Thyroid gland (tissue), 4 donors: ENCODE results near the gene ARHGAP12. TPM values are rescaled to one million over a fixed set of nuclear protein-coding genes. Genes with fewer than 3 reads are reported as not detected.
"Not testable (repeated sequence)": the region's sequence is repeated elsewhere in the genome, so short reads cannot be mapped to it uniquely, and the experiment has no call there.

Experiments
- DNase-seq, 2 donors: peaks; one replicate each; pipeline ENCODE4 v3.0.0-alpha.2; 2019
- H3K27ac ChIP-seq, 3 donors: fragments of 200-600 bp; sonication (generic); 1 replicate in 2 of 3; 2 replicates in 1 of 3; pipeline ENCODE4 v1.5.1; 2016 to 2019; ENCODE audit warnings: mild to moderate bottlenecking in 1 of 3, moderate library complexity in 1 of 3
- H3K27me3 ChIP-seq: fragments of 200-600 bp; sonication (generic); one replicate; pipeline ENCODE4 v1.5.1; 2019
- H3K36me3 ChIP-seq, 2 donors: fragments of 200-600 bp; sonication (generic); one replicate each; pipeline ENCODE4 v1.5.1; 2016 to 2019
- H3K4me1 ChIP-seq, 2 donors: fragments of 200-600 bp; sonication (generic); one replicate each; pipeline ENCODE4 v1.5.1; 2017 to 2019
- H3K4me3 ChIP-seq, 3 donors: fragments of 200-600 bp; sonication (generic); replicated peaks in 1 of 3; 1 replicate in 2 of 3; 2 replicates in 1 of 3; pipeline ENCODE4 v1.5.1; 2016; ENCODE audit warnings: mild to moderate bottlenecking in 1 of 3
- H3K9me3 ChIP-seq: fragments of 200-600 bp; sonication (generic); one replicate; pipeline ENCODE4 v1.5.1; 2017
- POLR2A ChIP-seq, 2 donors: fragments of 450-650 bp; IDR thresholded peaks; one replicate each; pipeline ENCODE4 v1.6.1; 2017; ENCODE audit warnings: antibody characterized with exemption in 2 of 2, mild to moderate bottlenecking in 2 of 2, moderate library complexity in 1 of 2
- WGBS, 2 donors: methylation state at CpG; one replicate each; pipeline ENCODE4 v1.1.5; 2017; 5-methylcytosine and 5-hydroxymethylcytosine counted together
- intact Hi-C: fragments of 100-400 bp; cut with DNase I; formaldehyde crosslinking; loops from one replicate; pipeline ENCODE4 v1.15.1; 2023
- total RNA-seq, 4 donors: library from RNA; depleted of rRNA; stranded (reverse); fragments of >200 nt; gene quantifications; one replicate each; pipeline ENCODE4 v1.2.3, GENCODE V29; 2016
- TF ChIP-seq, protein P1 (sequence below), 6 experiments: fragments of 200-600 bp in 3 of 6; fragments of 450-650 bp in 3 of 6; sonication (generic) in 3 of 6; IDR thresholded peaks; one replicate each; pipeline ENCODE4 v1.5.1; 2016 to 2019; ENCODE audit warnings: antibody characterized with exemption in 6 of 6, mild to moderate bottlenecking in 2 of 6, inconsistent platforms in 1 of 6, moderate library complexity in 1 of 6

Gene ARHGAP12
- total RNA-seq, 4 donors from 2014 or later: 49.9 to 67.6 (median 60.8) TPM

DNA sequence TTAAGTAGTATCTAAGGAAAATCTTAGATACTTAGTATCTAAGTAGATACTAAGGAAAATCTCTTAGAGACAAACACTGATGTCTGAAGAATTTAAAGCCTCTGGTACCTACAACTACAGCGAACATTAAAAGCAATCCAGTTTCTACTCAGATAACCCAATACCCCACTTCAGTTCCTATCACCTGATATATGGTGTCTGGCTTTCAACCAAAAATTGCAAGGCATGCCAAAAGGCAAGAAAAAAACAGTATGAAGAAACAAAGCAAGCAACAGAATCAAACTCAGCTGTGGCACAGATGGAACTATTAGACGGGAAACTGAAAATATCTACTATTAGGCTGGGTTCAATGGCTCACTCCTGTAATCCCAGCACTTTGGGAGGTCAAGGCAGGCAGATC lies 31.1 kb downstream of the ARHGAP12 start:
- peaks cover 8 to 17% of the 10 kb centered on the region in 2 donors for H3K4me1 ChIP-seq
- H3K36me3 ChIP-seq: no peaks in the 10 kb centered on the region
- no peak for TF ChIP-seq POLR2A (IDR thresholded peaks at IDR 0.05)
- no peaks in the 10 kb centered on the region for H3K9me3 ChIP-seq
- H3K4me3 ChIP-seq: no peak overlapping the region
- intact Hi-C loops: no loop called here
- 77 to 82% methylated on average over 2 of the region's 2 CpGs for WGBS, 2 donors
- no peak for DNase-seq
- H3K27ac ChIP-seq: no peak overlapping the region
- no peaks in the 10 kb centered on the region for H3K27me3 ChIP-seq

DNA sequence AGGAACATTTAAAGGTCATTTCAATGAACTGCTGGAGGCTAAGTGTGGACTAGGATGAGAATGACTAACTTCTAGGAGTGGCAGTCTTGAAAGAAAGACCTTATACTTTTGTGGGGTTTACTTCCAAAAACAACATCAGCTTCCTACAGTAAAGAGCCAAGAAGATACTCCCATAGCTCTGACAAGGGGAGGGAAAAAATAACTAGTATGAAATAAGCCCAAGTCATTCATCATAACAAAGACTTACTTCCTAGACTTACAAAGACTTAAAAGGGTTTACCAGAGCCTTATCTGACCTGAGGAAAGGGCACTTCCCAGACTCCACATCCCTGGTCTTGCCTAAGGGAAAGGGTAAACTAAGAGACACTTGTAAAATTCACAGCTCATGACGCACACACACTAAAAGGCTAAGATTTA lies 31.7 kb downstream of the ARHGAP12 start:
- H3K4me1 ChIP-seq: peaks cover 8 to 17% of the 10 kb centered on the region in 2 donors
- H3K4me3 ChIP-seq: no peak overlapping the region
- TF ChIP-seq POLR2A (IDR thresholded peaks at IDR 0.05): no peak
- TF ChIP-seq, protein P1, sequence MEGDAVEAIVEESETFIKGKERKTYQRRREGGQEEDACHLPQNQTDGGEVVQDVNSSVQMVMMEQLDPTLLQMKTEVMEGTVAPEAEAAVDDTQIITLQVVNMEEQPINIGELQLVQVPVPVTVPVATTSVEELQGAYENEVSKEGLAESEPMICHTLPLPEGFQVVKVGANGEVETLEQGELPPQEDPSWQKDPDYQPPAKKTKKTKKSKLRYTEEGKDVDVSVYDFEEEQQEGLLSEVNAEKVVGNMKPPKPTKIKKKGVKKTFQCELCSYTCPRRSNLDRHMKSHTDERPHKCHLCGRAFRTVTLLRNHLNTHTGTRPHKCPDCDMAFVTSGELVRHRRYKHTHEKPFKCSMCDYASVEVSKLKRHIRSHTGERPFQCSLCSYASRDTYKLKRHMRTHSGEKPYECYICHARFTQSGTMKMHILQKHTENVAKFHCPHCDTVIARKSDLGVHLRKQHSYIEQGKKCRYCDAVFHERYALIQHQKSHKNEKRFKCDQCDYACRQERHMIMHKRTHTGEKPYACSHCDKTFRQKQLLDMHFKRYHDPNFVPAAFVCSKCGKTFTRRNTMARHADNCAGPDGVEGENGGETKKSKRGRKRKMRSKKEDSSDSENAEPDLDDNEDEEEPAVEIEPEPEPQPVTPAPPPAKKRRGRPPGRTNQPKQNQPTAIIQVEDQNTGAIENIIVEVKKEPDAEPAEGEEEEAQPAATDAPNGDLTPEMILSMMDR (IDR thresholded peaks at IDR 0.05): no peak
- intact Hi-C loops: no loop called here
- DNase-seq: no peak
- H3K36me3 ChIP-seq: no peaks in the 10 kb centered on the region
- H3K27me3 ChIP-seq: no peaks in the 10 kb centered on the region
- no peaks in the 10 kb centered on the region for H3K9me3 ChIP-seq
- 70 to 79% methylated on average over 1 of the region's 1 CpG for WGBS, 2 donors
- H3K27ac ChIP-seq: no peak overlapping the region

DNA sequence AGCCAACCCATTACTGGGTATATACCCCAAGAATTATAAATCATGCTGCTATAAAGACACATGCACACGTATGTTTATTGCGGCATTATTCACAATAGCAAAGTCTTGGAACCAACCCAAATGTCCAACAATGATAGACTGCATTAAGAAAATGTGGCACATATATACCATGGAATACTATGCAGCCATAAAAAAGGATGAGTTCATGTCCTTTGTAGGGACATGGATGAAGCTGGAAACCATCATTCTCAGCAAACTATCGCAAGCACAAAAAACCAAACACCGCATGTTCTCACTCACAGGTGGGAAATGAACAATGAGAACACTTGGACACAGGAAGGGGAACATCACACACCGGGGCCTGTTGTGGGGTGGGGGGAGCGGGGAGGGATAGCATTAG lies 32.9 kb downstream of the ARHGAP12 start:
- H3K9me3 ChIP-seq, H3K36me3 ChIP-seq, H3K27ac ChIP-seq, H3K27me3 ChIP-seq, intact Hi-C loops, H3K4me3 ChIP-seq, DNase-seq: not testable (repeated sequence)
- 95 to 96% methylated on average over 6 of the region's 6 CpGs for whole genome bisulfite sequencing, 2 donors
- peaks cover 8 to 17% of the 10 kb centered on the region in 2 donors for H3K4me1 ChIP-seq

DNA sequence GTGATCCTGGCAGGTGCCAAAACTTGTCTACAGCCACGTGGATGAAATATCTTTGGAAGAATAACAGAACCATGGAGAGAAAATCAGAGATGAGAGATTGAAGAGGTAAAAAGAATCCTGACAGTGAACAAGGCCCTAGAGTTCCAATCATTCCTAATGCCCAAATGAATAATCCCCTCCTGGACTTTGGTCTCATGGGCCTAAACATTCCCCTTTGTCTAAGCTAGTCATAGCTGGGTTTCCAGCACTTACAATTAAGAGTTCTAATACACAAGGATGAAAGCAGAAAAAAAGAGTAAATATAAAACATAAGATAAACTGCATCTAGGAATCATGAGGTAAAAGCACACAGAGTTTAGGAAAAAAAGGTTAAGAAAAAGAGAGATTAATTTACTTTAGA lies 40.2 kb downstream of the ARHGAP12 start:
- no peaks in the 10 kb centered on the region for H3K36me3 ChIP-seq
- no peak for DNase-seq
- no peaks in the 10 kb centered on the region for H3K9me3 ChIP-seq
- no peak overlapping the region for H3K4me3 ChIP-seq
- no peaks in the 10 kb centered on the region for H3K27me3 ChIP-seq
- no peak for TF ChIP-seq POLR2A (IDR thresholded peaks at IDR 0.05)
- TF ChIP-seq, protein P1 (IDR thresholded peaks at IDR 0.05): no peak
- intact Hi-C loops: no loop called here
- H3K4me1 ChIP-seq: peaks cover 5 to 6% of the 10 kb centered on the region in 2 donors
- WGBS, 2 donors: 64 to 74% methylated on average over 1 of the region's 1 CpG
- H3K27ac ChIP-seq: no peak overlapping the region

DNA sequence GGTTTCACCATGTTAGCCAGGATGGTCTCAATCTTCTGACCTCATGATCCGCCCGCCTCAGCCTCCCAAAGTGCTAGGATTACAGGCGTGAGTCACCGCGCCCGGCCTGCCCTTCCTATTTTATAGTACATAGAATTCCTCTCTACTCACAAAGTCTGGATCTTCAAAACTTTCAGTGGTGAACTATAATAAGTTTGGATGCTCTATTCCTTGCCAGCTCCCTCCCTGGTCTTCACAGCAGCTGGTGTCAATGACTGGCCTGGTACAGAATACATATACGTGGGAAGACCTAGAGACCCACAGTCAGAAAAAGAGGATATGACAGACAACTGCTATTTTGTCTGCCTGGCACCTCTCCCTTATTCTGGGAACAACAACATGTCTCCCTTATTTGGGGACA lies 40.8 kb downstream of the ARHGAP12 start:
- H3K27me3 ChIP-seq: no peaks in the 10 kb centered on the region
- no peaks in the 10 kb centered on the region for H3K9me3 ChIP-seq
- H3K36me3 ChIP-seq: no peaks in the 10 kb centered on the region
- intact Hi-C loops: no loop called here
- 97 to 99% methylated on average over 7 of the region's 7 CpGs for WGBS, 2 donors
- no peak for DNase-seq
- H3K4me1 ChIP-seq: peaks cover 5 to 6% of the 10 kb centered on the region in 2 donors
- TF ChIP-seq, protein P1 (IDR thresholded peaks at IDR 0.05): no peak
- TF ChIP-seq POLR2A (IDR thresholded peaks at IDR 0.05): no peak
- H3K4me3 ChIP-seq: no peak overlapping the region
- no peak overlapping the region for H3K27ac ChIP-seq

DNA sequence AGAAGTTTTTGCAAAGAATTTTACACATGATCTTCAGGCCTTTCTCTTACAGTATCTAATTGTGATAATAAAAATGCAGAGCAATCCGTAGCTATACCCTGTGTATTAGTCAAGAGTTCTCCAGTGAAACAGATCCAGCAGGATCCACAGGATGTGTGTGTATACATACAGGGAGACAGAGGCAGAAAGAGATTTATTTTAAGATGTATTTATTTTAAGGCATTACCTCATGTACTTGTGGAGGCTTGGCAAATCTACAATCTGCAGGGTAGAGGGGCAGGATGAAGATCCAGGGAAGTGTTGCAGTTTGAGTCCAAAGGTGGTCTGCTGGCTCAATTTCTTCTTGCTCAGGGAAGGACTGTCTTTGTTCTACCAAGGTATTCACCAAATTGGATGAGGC lies 41.7 kb downstream of the ARHGAP12 start:
- WGBS, 2 donors: 73 to 84% methylated on average over 1 of the region's 1 CpG
- DNase-seq: no peak
- intact Hi-C loops: no loop called here
- Histone ChIP-seq H3K4me1 (peaks cover 5 to 6% of the 10 kb centered on the region in 2 donors), H3K36me3 (no peaks in the 10 kb centered on the region), H3K9me3 (no peaks in the 10 kb centered on the region), H3K27me3 (no peaks in the 10 kb centered on the region), H3K4me3 (no peak overlapping the region), H3K27ac (no peak overlapping the region)
- TF ChIP-seq, protein P1 (IDR thresholded peaks at IDR 0.05): no peak
- no peak for TF ChIP-seq POLR2A (IDR thresholded peaks at IDR 0.05)
